ENCODE measurements around the gene CDH13. TPM values are rescaled to one million over a fixed set of nuclear protein-coding genes. Genes with fewer than 3 reads are reported as not detected.

The CDH13 gene
- total RNA-seq, 1 donor from 2014 or later: 14.3 TPM

GRCh38 chr16:83068686-83069085 is 441.9 kb downstream of the CDH13 start:
- peak; percentile 16 for TF ChIP-seq CTCF (IDR thresholded peaks at IDR 0.05)
- ATAC-seq (no peak), DNase-seq (no peak)

GRCh38 chr16:83070416-83071209 is 443.8 kb downstream of the CDH13 start:
- H3K27me3 ChIP-seq (ENCODE audit: low read depth): no peaks in the 10 kb centered on the region
- intact Hi-C loops (cut with DNase I): no loop called here
- DNase-seq: no peak
- H3K9me3 ChIP-seq: no peaks in the 10 kb centered on the region
- H3K4me1 ChIP-seq: no peaks in the 10 kb centered on the region
- H3K27ac ChIP-seq: no peak overlapping the region
- no peak for ATAC-seq
- H3K36me3 ChIP-seq: no peaks in the 10 kb centered on the region
- no peak overlapping the region for H3K4me3 ChIP-seq
- no peak for TF ChIP-seq CTCF (IDR thresholded peaks at IDR 0.05)

More at GRCh38 chr16:83068686-83069085, 441.9 kb downstream of the CDH13 start:
- intact Hi-C loops (cut with DNase I): no loop called here
- Histone ChIP-seq H3K4me1 (no peaks in the 10 kb centered on the region), H3K27ac (no peak overlapping the region), H3K27me3 (ENCODE audit: low read depth) (no peaks in the 10 kb centered on the region), H3K4me3 (no peak overlapping the region), H3K9me3 (no peaks in the 10 kb centered on the region), H3K36me3 (no peaks in the 10 kb centered on the region)

- Histone ChIP-seq H3K27ac (no peak overlapping the region), H3K36me3 (no peaks in the 10 kb centered on the region), H3K27me3 (ENCODE audit: low read depth) (no peaks in the 10 kb centered on the region), H3K4me1 (no peaks in the 10 kb centered on the region), H3K4me3 (no peak overlapping the region), H3K9me3 (no peaks in the 10 kb centered on the region)
- TF ChIP-seq CTCF (IDR thresholded peaks at IDR 0.05): no peak
- intact Hi-C loops (cut with DNase I): no loop called here
- DNase-seq: no peak
- no peak for ATAC-seq
Observed at GRCh38 chr16:83075956-83076355, 449.2 kb downstream of the CDH13 start.

- no peaks in the 10 kb centered on the region for H3K36me3 ChIP-seq
- H3K4me3 ChIP-seq: no peak overlapping the region
- TF ChIP-seq CTCF (IDR thresholded peaks at IDR 0.05): no peak
- DNase-seq: no peak
- no peaks in the 10 kb centered on the region for H3K27me3 ChIP-seq (ENCODE audit: low read depth)
- intact Hi-C loops (cut with DNase I): no loop called here
- no peak overlapping the region for H3K27ac ChIP-seq
- ATAC-seq: no peak
- H3K9me3 ChIP-seq: no peaks in the 10 kb centered on the region
- H3K4me1 ChIP-seq: no peaks in the 10 kb centered on the region
Observed at GRCh38 chr16:83083361-83083760, 456.6 kb downstream of the CDH13 start.

- no peaks in the 10 kb centered on the region for H3K27me3 ChIP-seq (ENCODE audit: low read depth)
- H3K27ac ChIP-seq: no peak overlapping the region
- DNase-seq: no peak
- no peaks in the 10 kb centered on the region for H3K9me3 ChIP-seq
- ATAC-seq: no peak
- H3K36me3 ChIP-seq: no peaks in the 10 kb centered on the region
- TF ChIP-seq CTCF (IDR thresholded peaks at IDR 0.05): no peak
- no peak overlapping the region for H3K4me3 ChIP-seq
- intact Hi-C loops (cut with DNase I): no loop called here
- no peaks in the 10 kb centered on the region for H3K4me1 ChIP-seq
Observed at GRCh38 chr16:83085660-83086059, 458.9 kb downstream of the CDH13 start.
